HL-60 (cell line): ENCODE measurements around the gene UGT1A4.

Source experiments
- CTCF ChIP-seq: IDR thresholded peaks from one replicate; pipeline ENCODE4 v1.5.1; 2011; ENCODE audit warnings: low read length, control low read depth, inconsistent platforms; ENCODE audit not compliant: insufficient read depth
- REST ChIP-seq: IDR thresholded peaks from 2 replicates; pipeline ENCODE4 v1.6.1; 2012; ENCODE audit warnings: low read depth; ENCODE audit not compliant: insufficient replicate concordance

GRCh38 chr2:233728723-233729301 lies 10.3 kb downstream of the UGT1A4 start, which contains the start of gene UGT1A3:
- TF ChIP-seq CTCF (no peak), REST (no peak)
